Ecto neural progenitor cell (in vitro differentiated cells): ENCODE results near the gene PARP3.
A peak's percentile ranks its signal among the peaks of the same experiment; 100 is the strongest.

Source experiments
- DNase-seq: peaks from one replicate; pipeline ENCODE4 v3.0.0-alpha.2; 2018; ENCODE audit warnings: low spot score

The PARP3 gene

DNA sequence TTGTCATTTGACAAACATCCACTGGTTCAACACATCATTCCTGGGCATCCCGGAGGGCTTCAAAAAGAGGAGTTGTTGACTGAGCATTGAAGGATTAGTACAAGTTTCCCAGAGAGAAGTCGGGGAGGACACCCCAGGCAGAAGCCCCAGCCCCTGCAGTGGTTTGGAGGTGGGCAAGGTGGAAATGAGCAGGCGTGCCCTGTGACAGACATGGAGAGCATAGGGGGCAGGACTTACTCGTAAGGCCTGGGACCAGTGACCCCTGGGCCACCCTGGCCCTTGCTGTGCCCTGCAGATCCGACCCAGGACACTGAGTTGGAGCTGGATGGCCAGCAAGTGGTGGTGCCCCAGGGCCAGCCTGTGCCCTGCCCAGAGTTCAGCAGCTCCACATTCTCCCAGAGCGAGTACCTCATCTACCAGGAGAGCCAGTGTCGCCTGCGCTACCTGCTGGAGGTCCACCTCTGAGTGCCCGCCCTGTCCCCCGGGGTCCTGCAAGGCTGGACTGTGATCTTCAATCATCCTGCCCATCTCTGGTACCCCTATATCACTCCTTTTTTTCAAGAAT lies 5.9 kb downstream of the PARP3 start:
- no peak for DNase-seq

GRCh38 chr3:51949121-51949520 lies 7.0 kb downstream of the PARP3 start:
- DNase-seq = no peak

DNA sequence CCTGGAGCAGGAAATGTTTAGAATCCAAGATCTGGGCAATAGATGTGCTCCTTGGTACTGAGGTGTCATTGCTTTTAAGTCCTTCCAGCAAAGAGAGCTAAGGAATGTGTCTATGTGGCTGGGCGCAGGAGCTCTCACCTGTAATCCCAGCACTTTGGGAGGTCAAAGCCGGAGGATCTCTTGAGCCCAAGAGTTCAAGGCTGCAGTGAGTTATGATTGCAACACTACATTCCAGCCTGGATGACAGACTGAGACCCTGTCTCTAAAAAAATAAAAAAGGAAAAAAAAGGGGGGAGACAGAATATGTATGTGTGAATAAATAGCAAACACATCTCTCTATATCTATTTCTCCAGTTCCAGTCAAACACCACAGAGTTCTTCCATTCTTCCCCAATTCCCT lies 8.7 kb downstream of the PARP3 start:
- no peak for DNase-seq

GRCh38 chr3:51953445-51953844 lies 11.3 kb downstream of the PARP3 start:
- DNase-seq = no peak

- no peak for DNase-seq
Observed at GRCh38 chr3:51954105-51954504, 11.9 kb downstream of the PARP3 start.

GRCh38 chr3:51954713-51955112 lies 12.6 kb downstream of the PARP3 start:
- DNase-seq = no peak

- no peak for DNase-seq
Observed at GRCh38 chr3:51955175-51955892, 13.2 kb downstream of the PARP3 start, which contains the start of gene GPR62. Gene GPR62, plus strand, starts transcription at chr3:51955381. Its CDS starts 272 bp downstream, at chr3:51955653.

DNA sequence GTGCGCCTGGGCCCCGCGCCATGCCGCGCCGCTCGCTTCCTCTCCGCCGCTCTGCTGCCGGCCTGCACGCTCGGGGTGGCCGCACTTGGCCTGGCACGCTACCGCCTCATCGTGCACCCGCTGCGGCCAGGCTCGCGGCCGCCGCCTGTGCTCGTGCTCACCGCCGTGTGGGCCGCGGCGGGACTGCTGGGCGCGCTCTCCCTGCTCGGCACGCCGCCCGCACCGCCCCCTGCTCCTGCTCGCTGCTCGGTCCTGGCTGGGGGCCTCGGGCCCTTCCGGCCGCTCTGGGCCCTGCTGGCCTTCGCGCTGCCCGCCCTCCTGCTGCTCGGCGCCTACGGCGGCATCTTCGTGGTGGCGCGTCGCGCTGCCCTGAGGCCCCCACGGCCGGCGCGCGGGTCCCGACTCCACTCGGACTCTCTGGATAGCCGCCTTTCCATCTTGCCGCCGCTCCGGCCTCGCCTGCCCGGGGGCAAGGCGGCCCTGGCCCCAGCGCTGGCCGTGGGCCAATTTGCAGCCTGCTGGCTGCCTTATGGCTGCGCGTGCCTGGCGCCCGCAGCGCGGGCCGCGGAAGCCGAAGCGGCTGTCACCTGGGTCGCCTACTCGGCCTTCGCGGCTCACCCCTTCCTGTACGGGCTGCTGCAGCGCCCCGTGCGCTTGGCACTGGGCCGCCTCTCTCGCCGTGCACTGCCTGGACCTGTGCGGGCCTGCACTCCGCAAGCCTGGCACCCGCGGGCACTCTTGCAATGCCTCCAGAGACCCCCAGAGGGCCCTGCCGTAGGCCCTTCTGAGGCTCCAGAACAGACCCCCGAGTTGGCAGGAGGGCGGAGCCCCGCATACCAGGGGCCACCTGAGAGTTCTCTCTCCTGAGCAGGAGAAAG lies 14.0 kb downstream of the PARP3 start:
- peak; percentile 78 for DNase-seq

DNA sequence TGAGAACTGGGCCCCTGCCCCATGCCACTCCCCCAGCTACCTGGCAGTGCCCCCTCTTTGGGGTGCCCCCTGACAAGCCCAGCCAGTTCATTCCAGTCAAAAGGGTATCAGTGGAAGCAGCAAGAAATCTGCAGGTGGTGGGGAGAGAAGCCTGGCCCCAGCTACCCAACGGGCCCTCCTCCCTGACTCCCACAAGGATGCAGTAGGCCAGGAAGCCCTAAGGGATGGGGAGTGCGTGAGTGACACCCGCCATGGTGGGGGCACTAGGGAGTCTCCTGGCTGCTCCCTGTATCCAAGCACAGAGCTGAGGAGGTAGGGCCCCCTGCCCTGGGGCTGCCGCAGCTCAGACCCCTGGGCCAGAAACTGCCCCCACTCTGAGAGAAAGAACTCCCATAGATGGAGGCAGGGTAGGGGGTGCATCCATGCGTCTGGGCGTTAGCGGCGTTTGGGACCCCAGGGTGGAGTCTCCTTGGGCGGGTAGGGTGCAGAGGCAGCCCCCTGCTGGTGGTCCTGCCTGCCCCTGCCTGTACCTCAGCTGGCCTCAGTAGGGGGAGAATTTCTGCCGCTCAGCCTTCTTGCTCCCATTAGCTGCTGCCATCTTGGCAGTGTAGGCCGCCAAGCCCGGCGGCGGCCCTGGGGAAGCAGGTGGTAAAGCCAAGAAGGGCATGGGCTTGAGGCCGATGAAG lies 15.5 kb downstream of the PARP3 start:
- no peak for DNase-seq

DNA sequence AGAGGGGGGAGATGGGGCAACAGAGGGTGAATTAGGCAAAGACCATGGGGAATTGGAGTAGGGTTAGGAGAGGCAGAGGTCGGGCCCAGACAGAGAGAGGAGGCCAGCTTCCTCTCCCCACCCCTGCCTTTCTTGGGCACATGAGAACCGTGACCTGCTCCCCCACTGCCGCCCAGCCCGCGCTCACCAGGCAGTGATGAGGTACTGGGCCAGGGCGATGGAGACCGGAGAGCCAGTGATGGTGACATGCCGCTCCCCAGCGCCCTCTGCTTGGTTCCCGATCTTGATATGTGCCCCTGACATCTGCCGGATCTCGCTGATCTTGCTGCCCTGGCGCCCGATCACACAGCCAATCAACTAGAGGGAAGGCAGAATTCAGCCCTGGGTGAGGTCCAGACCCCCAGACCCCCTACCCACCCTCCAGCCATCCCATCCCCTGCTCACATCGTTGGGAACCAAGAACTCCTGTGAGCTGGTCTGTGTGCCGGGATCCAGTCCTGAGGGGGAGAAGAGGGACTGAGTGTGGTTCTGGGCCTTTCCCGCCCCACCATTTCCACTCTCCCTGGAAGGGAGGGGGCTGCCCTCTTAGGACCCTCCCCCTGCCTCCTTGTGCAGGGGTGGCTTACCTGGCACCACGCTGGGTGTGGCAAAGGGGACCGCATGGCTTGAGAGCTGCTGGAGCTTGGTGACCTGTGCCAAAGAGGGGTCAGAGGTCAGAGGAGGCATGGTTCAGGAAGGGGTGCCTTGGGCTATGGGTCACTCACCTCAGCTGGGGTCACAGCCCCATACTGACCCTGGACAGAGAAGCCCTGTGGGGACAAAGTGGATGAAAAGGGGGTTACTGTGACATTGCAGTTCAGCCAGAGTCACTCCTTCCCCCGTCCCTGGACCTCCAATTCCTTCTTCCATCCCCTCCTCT lies 16.7 kb downstream of the PARP3 start:
- DNase-seq = no peak

DNA sequence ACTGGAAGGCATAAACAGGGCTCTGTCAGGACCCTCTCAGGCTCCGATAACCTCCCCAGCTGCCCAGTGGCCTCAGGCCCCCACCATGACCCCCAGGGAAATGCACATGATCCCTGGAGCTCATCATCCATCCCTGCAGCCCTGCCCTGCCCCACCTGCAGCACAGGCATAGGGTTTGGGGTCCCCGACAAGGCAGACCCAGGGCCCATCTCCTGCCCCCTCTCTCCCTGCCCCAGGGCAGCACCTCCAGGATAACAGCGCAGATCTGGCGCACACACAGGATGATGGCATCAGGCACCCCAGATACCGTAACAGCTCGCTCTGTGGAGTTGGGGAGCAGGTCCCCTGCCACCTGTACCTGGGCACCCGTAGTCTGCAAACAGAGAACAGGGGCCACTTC lies 17.5 kb downstream of the PARP3 start:
- no peak for DNase-seq

DNA sequence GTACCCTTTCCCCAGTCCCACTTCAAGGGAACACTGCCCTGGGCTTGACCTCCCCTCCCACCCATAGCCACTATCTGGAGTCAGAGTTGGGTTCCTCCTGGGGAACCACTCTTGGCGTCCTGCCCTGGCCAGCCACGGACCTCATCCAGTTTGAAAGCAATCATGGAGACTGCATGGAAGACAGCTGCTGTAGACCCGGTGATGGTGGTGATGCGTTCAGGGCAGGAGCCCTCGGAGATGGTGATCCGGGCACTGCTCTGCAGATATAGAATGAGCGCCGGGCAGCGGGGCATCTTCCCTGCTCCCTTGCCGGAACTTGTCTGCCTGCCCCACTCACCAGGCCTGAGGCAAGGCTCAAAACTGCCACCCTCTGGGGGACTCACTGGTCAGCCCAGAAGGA lies 18.2 kb downstream of the PARP3 start:
- DNase-seq = no peak

DNA sequence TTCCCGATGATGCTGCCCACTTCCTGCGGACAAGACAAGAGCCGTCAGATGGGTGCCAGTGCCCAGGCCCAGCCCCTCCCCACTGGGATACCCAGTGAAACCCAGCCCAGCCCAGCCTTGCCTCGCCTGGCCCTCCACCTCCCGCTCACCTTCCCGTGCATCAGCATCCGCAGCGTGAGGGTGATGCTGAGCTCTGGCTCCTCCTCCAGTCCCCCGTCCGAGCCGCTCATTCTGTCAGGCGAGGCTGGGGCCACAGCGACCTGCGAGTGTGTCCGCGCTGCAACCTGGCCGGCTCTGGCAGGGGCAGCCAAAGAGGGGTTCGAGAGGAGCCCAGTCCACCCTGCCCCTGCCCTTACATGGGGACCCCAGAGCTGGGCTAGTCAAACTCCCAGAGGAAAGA lies 18.8 kb downstream of the PARP3 start:
- no peak for DNase-seq

DNA sequence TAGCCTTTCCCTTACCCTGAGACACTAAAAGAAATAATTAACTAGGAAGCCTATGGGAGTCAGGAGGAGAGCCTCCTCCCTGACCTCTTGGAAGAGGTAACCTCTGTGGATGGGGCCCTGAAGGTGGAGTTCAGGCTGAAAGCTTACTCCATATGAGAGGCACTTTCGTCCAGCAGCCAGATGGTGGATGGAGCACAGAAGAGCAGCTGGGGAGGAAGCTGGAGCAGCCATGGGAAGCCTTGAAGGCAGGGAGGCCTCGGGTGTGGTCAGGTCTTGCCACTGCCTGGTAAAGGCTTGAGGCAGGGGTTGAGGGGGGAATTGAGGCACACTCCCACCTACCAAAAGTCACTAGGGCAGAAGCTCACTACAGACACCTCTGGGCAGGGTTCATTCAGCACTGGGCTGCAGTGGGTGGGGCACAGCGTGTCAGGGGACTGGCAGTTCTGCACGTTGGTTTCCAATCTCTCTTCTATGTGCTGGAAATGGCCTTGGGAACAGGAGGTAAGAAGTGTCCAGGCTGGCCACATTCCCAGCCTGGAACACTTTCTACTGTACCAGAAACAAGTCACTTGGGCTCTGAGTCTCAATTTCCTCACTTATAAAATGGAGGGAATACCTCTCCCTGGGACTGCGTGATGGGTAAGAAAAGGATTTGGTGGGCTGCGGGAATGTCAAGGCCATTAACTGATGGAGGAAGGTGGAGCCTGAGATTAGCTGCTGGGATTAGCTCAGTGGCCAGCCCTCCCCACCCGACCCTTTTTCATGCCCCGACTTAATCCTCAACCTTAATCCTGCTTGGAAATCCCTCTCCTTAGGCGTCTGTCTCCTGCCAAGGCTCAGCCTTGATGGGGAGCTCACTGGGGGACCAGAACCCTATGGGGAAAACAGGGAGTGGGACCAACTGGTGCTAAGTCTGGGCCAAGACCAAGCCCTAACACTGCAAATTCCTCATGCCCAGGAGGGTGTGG lies 19.7 kb downstream of the PARP3 start:
- no peak for DNase-seq

DNA sequence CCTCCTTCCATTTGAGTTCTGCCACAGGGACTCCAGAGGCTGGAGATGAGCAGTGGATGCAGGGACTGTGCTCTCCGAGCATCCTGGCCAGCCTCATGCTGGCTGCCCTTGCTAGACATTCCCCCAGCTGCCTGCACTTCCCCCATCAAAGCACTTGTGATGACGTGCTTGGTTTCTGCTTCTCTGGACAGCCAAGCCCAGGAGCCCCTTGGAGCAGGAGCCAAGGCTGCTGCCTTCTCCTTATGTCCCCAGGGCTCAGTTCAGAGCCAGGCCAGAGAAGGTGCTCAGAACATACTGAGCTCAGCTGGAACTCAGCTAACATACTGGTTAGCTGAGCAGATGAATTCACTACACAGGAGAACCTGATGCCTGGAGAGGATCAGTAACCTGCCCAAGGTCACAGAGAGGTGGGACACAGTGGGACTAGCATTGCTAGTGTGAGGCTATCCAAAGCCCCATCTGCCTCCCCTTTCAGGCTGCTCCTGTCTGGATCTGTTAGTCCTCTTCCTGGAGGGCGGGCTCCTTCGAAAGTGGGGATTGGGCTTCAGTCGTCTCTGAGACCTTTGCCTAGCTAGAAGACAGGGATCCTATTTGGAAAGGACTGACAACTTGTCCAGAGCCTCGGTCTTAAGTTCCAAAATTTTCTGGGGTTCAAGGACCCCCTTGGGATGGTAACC lies 20.8 kb downstream of the PARP3 start:
- no peak for DNase-seq

GRCh38 chr3:51963951-51964451 lies 21.8 kb downstream of the PARP3 start:
- DNase-seq = peak; percentile 75

DNA sequence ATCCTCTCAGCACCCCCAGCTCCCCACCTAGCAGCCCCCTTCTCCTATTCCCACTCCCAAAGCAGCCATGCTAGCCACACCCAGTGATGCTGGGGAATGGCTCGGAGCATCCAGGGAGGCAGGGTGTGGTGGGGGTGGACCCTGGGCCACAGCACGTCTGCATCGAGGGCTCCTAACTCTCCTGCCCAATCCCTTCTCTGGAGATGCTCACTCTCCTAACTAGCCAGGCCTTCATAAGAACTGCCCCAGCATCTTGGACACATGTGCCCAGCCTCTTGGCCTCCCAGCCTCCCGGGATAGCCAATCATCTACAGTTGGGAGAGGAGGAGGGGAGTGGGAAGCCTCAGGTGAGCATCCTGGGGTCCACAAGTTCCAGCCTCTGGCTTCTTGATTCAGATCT lies 22.4 kb downstream of the PARP3 start:
- DNase-seq = no peak

DNA sequence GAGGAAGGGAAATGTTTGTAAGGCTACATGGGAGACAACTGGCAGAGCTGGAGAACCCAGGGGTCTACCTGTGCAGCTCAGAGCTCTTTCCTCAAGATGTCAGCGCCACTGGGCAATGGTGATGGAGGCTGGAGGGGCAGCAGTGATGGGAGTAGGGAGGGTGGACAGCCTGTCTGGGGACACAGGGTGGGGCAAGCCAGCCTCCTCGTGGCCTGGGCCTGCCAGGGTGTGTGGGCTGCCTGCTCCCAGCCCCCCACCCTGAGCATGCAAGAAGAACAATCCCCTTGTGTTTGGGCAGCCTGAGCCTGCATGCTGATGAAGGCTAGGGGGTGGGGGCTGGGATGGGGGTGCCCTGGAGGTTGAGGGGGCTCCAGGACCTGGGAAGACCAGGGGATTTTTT lies 23.9 kb downstream of the PARP3 start:
- no peak for DNase-seq

GRCh38 chr3:51966486-51966885 lies 24.3 kb downstream of the PARP3 start:
- no peak for DNase-seq
